K562 (cell line): ENCODE results near the gene DAPK2. TPM values are rescaled to one million over a fixed set of nuclear protein-coding genes. Genes with fewer than 3 reads are reported as not detected.
A peak's percentile ranks its signal among the peaks of the same experiment; 100 is the strongest.

ENCODE experiments used
- ETS2 ChIP-seq: IDR thresholded peaks from 2 replicates; pipeline ENCODE4 v1.6.1; 2016; ENCODE audit warnings: borderline replicate concordance, missing genetic modification characterization, mild to moderate bottlenecking, moderate library complexity, missing compliant biosample characterization; ENCODE audit not compliant: poor library complexity, severe bottlenecking
- NUFIP1 ChIP-seq: fragments of 450-650 bp; IDR thresholded peaks from 2 replicates; pipeline ENCODE4 v1.6.1; 2018; ENCODE audit not compliant: partially characterized antibody
- SP1 ChIP-seq: sonication (generic); formaldehyde crosslinking; IDR thresholded peaks from 2 replicates; pipeline ENCODE4 v1.8.1; 2022; ENCODE audit warnings: mild to moderate bottlenecking, missing genetic modification reagents
- TAF9B ChIP-seq: fragments of 450-650 bp; IDR thresholded peaks from 2 replicates; pipeline ENCODE4 v1.6.1; 2018; ENCODE audit warnings: mild to moderate bottlenecking; ENCODE audit not compliant: partially characterized antibody
- ZNF589 ChIP-seq: fragments of 200-800 bp; sonication (Bioruptor generic); IDR thresholded peaks from 2 replicates; pipeline ENCODE4 v1.6.1; 2016; ENCODE audit warnings: low read depth, missing genetic modification characterization, missing compliant biosample characterization
- ZNF699 ChIP-seq: fragments of 250-450 bp; sonication (Bioruptor Pico); IDR thresholded peaks from 2 replicates; pipeline ENCODE4 v1.8.0; 2021; ENCODE audit warnings: mild to moderate bottlenecking, moderate library complexity; ENCODE audit not compliant: insufficient replicate concordance
- polyA plus RNA-seq, 8 experiments: library from polyadenylated mRNA; depleted of rRNA in 4 of 8; stranded (reverse) in 5 of 8; unstranded in 3 of 8; fragments of >200 nt; fragmentation: Nextera tagmentation in 2 of 8; fragmentation: Illumina TruSeq in 1 of 8; extraction: Ambion mirVana in 2 of 8; extraction: Trizol in 1 of 8; gene quantifications; 2 replicates each; pipeline versions ENCODE4 v1.2.1 to v1.2.3, GENCODE V29; 2011 to 2014; ENCODE audit warnings: inconsistent platforms in 1 of 8, missing spikeins in 1 of 8
- total RNA-seq, 7 experiments: library from RNA; depleted of rRNA in 6 of 7; stranded (reverse); fragments of >200 nt in 6 of 7; fragmentation: Illumina TruSeq in 2 of 7; extraction: Trizol in 2 of 7; gene quantifications; 2 replicates each; pipeline versions ENCODE4 v1.2.1 to v1.2.3, GENCODE V29; 2011 to 2021; ENCODE audit warnings: low replicate concordance in 1 of 7
- TF ChIP-seq, protein P1 (sequence below), 2 experiments: fragments of 450-650 bp; IDR thresholded peaks; 2 replicates each; pipeline ENCODE4 v1.6.1; 2016; ENCODE audit warnings: mild to moderate bottlenecking in 2 of 2, borderline replicate concordance in 1 of 2, low read depth in 1 of 2, moderate library complexity in 1 of 2
- TF ChIP-seq, protein P2 (sequence below): fragments of 250-450 bp; sonication (Bioruptor Pico); IDR thresholded peaks from 2 replicates; pipeline ENCODE4 v1.5.0; 2020; ENCODE audit warnings: mild to moderate bottlenecking
- TF ChIP-seq, protein P3 (sequence below): fragments of 250-450 bp; sonication (Bioruptor Pico); IDR thresholded peaks from 2 replicates; pipeline ENCODE4 v1.9.0; 2021; ENCODE audit warnings: mild to moderate bottlenecking
- TF ChIP-seq, protein P4 (sequence below): fragments of 250-450 bp; sonication (Bioruptor Pico); IDR thresholded peaks from 2 replicates; pipeline ENCODE4 v1.8.0; 2022; ENCODE audit warnings: moderate library complexity, mild to moderate bottlenecking, inconsistent platforms
- TF ChIP-seq, protein P5 (sequence below): fragments of 450-650 bp; formaldehyde crosslinking; IDR thresholded peaks from 2 replicates; pipeline ENCODE4 v1.4.0; 2020; ENCODE audit warnings: mild to moderate bottlenecking, moderate library complexity

The DAPK2 gene
- total and polyA plus RNA-seq, 9 of the 15 experiments (the other 6 are each of a cell fraction or from before 2014, with no cell fraction given): 0.14 to 5.2 (median 2.2) TPM

DNA sequence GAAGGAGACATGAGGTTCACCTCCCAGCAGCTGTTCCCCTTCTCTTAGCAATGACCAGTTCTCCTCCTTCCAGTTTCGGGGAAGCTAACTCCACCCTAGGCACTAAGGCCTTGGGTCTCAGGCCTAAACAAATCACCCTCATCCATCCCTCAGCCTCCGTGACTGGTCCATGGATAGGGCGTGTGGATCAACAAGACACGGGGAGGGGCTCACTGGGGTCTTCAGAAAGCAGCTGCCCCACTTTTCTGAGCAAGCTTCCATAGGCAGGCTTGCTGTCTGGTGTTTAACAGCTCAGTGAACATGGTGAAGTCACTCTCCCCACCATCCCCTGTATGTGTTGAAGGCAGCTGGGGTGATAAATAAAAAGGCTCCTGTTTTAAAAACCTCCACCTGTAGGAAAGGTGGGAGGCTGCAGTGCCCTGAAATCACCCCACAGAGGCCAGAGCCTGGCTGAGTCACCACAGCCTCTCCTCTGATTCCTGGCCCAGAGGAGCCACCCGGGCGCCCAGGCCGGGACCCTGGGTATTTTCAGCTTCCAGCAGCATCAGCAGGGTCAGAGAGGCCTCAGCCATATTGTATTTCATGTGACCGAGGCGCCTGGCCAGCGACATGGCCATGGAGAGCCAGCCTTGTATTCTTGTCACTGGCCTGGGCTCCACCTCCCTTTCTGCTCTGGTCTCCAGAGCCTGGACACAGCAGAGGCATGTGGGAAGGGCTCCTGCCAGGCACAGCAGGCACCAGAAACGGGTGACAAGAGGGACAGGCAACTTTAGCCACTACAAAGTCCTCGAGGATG, 152.2 kb downstream of the DAPK2 start (continued):
- TF ChIP-seq, protein P1, sequence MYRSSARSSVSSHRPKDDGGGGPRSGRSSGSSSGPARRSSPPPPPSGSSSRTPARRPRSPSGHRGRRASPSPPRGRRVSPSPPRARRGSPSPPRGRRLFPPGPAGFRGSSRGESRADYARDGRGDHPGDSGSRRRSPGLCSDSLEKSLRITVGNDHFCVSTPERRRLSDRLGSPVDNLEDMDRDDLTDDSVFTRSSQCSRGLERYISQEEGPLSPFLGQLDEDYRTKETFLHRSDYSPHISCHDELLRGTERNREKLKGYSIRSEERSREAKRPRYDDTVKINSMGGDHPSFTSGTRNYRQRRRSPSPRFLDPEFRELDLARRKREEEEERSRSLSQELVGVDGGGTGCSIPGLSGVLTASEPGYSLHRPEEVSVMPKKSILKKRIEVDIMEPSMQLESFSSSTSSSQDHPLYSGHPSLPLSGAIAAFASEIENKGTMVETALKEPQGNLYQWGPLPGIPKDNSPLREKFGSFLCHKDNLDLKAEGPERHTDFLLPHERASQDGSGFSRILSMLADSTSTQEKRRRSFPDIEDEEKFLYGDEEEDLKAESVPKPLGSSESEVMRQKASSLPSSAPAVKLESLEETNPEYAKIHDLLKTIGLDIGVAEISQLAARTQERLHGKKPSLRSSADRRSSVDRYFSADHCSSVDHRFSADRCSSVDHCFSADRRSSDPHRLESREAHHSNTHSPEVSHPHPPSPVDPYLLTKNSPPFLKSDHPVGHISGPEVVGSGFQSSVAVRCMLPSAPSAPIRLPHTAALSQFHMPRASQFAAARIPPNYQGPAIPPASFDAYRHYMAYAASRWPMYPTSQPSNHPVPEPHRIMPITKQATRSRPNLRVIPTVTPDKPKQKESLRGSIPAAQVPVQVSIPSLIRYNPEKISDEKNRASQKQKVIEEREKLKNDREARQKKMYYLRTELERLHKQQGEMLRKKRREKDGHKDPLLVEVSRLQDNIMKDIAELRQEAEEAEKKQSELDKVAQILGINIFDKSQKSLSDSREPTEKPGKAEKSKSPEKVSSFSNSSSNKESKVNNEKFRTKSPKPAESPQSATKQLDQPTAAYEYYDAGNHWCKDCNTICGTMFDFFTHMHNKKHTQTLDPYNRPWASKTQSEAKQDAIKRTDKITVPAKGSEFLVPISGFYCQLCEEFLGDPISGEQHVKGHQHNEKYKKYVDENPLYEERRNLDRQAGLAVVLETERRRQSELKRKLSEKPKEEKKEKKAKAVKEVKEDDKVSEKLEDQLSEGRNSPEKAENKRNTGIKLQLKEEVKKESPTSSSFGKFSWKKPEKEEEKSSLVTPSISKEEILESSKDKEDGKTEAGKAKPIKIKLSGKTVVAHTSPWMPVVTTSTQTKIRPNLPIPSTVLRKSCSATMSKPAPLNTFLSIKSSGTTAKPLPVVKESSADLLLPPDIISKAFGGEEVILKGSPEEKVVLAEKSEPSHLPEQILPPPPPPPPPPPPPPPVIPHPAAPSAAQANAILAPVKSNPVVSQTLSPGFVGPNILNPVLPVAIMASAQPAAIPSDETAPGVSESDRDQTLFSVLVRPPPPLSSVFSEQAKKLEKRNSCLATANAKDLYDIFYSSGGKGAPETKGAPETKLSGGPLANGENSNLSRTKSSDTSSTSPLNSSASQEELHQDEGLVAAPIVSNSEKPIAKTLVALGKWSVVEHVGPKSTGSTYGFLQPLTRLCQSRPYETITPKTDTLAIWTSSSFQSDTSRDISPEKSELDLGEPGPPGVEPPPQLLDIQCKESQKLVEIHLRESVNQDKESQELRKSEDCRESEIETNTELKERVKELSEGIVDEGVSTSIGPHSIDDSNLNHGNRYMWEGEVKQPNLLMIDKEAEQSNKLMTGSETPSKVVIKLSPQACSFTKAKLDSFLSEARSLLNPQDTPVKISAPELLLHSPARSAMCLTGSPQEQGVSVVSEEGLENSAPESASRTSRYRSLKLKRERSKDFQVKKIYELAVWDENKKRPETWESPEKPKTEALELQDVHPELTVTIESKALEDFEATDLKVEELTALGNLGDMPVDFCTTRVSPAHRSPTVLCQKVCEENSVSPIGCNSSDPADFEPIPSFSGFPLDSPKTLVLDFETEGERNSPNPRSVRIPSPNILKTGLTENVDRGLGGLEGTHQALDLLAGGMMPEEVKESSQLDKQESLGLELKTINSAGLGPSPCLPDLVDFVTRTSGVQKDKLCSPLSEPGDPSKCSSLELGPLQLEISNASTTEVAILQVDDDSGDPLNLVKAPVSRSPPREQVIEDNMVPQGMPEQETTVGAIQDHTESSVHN (IDR thresholded peaks at IDR 0.05; ENCODE audit: borderline replicate concordance in 1 of 2, low read depth in 1 of 2): no peak
- TF ChIP-seq ETS2 (tag): no peak
- TF ChIP-seq, protein P2, sequence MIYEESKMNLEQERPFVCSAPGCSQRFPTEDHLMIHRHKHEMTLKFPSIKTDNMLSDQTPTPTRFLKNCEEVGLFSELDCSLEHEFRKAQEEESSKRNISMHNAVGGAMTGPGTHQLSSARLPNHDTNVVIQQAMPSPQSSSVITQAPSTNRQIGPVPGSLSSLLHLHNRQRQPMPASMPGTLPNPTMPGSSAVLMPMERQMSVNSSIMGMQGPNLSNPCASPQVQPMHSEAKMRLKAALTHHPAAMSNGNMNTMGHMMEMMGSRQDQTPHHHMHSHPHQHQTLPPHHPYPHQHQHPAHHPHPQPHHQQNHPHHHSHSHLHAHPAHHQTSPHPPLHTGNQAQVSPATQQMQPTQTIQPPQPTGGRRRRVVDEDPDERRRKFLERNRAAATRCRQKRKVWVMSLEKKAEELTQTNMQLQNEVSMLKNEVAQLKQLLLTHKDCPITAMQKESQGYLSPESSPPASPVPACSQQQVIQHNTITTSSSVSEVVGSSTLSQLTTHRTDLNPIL (CRISPR knock-in tag): no peak
- TF ChIP-seq SP1: no peak
- no peak for TF ChIP-seq ZNF699
- TF ChIP-seq, protein P3, sequence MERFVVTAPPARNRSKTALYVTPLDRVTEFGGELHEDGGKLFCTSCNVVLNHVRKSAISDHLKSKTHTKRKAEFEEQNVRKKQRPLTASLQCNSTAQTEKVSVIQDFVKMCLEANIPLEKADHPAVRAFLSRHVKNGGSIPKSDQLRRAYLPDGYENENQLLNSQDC: no peak
- TF ChIP-seq, protein P4, sequence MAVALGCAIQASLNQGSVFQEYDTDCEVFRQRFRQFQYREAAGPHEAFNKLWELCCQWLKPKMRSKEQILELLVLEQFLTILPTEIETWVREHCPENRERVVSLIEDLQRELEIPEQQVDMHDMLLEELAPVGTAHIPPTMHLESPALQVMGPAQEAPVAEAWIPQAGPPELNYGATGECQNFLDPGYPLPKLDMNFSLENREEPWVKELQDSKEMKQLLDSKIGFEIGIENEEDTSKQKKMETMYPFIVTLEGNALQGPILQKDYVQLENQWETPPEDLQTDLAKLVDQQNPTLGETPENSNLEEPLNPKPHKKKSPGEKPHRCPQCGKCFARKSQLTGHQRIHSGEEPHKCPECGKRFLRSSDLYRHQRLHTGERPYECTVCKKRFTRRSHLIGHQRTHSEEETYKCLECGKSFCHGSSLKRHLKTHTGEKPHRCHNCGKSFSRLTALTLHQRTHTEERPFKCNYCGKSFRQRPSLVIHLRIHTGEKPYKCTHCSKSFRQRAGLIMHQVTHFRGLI (CRISPR knock-in tag): no peak
- TF ChIP-seq ZNF589 (CRISPR knock-in tag): 0 out of 2 replicates have a peak, but pooled peaks have one; percentile 3
- TF ChIP-seq, protein P5, sequence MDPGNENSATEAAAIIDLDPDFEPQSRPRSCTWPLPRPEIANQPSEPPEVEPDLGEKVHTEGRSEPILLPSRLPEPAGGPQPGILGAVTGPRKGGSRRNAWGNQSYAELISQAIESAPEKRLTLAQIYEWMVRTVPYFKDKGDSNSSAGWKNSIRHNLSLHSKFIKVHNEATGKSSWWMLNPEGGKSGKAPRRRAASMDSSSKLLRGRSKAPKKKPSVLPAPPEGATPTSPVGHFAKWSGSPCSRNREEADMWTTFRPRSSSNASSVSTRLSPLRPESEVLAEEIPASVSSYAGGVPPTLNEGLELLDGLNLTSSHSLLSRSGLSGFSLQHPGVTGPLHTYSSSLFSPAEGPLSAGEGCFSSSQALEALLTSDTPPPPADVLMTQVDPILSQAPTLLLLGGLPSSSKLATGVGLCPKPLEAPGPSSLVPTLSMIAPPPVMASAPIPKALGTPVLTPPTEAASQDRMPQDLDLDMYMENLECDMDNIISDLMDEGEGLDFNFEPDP (CRISPR knock-in tag): no peak
- no peak for TF ChIP-seq TAF9B
- TF ChIP-seq NUFIP1: no peak
